Activated CD4-positive, alpha-beta T cell treated with anti-CD3 and anti-CD28 coated beads for 4 hours (primary cell): ENCODE measurements around the gene SPOCK3.
"Not testable (repeated sequence)": the region's sequence is repeated elsewhere in the genome, so short reads cannot be mapped to it uniquely, and the experiment has no call there.

Experiments used
- DNase-seq, 2 donors: peaks; one replicate each; pipeline ENCODE4 v3.0.0-alpha.2; 2020

The SPOCK3 gene

DNA sequence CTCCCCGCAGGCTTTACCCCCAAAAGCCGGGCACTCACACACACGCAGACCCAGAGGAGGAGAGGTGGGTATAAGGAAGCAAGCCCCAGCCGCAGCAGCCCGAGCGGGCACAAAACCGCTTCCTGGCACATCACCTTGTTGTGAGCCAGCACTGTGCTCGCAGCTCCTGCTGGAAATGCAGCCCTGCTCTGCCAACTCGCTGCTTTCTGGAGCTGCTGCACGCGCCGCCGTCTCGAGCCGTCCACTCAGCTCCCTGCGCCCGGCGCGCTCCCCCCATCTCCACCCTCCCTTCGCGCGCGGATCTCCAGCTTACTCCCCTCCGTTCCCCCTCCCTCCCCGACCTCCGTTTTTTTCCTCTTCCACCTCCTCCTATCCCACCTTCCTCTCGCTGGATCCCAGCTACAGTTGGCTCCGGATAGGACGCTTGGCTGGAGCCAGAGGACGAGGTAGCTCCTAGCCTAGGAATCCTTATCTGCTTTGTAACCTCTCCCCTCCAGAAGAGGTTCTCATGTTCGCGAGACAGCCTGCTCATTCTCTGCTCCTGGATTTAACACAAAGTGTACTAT lies at the start of gene SPOCK3:
Gene SPOCK3, minus strand, starts transcription at position 179 of the 566 bp plus-strand sequence.
- DNase-seq, result no peak

DNA sequence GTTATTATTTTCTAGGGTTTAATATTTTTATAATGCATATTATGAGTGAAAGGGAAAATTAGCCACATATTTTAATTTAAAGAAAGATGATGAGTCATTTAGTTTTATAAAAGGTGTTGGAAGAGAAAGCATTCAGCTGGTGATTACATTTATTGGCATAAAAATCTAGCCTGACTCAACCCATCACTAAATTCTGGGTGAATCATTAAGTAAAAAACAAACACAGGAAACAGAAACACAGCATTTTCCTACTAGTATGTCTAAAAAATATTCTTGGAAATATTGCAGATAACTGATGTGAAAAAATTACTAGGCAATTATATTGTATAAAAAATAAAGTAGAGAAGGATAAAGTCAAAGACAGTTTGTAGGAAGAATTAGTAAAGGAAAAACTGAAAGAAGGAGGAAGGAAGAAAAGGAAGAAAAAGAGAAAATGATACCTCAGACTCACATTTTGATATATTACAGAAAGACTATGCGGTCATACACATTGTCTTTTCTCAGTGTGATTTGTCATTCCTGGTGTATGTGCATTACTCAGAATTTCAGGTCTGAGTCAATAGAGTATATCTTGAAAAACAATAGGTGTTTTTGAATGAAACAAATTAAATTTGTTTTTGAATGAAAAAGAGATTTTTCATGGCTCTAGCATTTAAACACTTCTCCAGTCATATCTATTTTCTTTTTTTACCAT lies 48.0 kb upstream of the SPOCK3 start:
- DNase-seq, result no peak

DNA sequence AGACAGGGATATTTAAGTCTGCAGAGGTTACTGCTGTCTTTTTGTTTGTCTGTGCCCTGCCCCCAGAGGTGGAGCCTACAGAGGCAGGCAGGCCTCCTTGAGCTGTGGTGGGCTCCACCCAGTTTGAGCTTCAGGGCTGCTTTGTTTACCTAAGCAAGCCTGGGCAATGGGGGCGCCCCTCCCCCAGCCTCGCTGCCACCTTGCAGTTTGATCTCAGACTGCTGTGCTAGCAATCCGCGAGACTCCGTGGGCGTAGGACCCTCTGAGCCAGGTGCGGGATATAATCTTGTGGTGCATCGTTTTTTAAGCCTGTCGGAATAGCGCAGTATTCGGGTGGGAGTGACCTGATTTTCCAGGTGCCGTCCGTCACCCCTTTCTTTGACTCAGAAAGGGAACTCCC lies 47.3 kb upstream of the SPOCK3 start:
- not testable (repeated sequence) for DNase-seq

DNA sequence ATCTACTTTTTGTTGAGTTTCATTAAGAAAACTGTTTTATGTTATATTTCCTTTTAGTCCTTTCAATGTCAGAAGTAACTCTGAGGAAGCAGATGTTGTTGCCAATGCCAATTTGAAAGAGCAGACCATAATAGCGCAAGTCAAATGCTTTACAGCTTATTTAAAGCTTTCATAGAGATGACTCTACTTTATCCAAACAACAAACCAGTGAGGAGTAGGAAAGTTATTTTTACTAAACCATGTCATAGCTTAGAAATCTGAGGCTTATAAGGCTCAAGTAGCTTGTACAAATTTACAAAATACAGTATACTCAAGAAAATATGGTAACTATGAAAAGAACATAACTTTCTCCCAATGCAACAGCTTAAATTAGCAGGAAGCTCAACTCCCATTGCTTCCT lies 40.1 kb upstream of the SPOCK3 start:
- no peak for DNase-seq

DNA sequence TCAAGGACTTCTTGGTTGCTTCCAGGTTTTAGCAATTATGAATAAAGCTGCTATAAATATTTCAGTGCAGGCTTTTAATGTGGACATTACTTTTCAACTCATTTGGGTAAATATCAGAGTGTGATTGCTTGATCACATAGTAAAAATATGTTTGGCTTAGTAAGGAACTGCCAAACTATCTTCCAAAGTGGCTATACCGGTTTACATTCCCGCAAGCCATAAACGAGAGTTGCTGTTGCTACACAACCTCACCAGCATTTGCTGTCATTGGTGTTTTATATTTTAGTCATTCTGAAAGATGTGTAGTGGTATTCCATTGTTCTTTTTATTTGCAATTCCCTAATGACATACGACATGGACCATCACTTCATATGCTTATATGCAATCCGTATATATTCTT lies 30.9 kb upstream of the SPOCK3 start:
- no peak for DNase-seq

DNA sequence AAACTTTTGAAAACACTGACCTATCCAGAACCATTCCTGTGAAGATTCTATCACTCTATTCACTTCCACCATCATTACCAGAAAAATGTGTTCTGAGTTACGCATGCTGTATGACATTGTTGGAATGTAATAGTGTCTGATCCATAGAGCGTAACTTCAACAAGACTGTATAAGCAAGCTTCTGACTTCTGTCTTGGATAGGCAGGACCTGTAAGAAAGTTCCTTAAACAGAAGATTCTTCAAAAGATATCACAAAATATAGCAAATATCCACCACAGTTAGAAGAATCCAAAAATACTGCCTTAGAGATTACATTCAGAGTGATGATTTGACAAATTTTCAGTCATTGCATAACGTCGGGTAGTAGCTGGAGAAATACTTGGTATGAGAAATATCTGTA lies 14.0 kb upstream of the SPOCK3 start:
- no peak for DNase-seq

DNA sequence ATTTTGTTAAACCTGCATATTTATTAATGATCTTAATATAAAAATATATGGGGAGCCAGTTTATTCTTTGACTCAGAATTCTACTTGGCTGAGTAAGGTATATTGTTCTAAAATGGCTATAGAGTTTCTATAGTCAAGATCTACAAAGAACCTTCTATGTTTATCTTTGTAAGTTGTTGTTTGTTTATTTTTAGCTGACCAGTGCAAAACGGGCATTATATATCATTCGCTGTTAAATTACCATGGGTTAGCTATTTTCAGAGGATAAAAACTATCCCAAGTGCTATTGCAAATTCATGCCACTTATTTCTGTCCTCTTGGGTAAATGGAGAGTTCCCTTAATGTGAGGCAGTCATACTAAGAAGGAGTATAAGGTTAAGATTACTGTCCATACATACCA lies 5.3 kb upstream of the SPOCK3 start:
- no peak for DNase-seq

DNA sequence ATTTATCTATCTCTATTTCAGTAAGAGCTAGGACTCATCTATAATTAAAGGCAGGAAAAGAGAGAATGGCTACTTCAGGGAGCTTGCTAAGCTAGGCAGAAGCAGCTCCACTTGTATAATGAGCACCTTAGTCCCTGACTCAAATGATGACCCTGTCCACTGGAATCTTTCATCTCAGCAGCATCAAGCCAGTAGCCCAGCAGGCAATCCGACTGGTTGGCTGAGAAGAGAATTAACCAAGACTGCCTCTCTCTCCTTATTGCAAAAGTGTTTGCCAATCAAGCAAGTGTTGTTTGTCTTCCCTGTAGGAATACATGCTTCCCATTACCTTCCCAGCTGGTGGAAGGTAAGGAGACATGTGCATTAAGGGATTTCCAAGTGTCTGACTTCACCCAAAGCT lies 3.9 kb upstream of the SPOCK3 start:
- no peak for DNase-seq

DNA sequence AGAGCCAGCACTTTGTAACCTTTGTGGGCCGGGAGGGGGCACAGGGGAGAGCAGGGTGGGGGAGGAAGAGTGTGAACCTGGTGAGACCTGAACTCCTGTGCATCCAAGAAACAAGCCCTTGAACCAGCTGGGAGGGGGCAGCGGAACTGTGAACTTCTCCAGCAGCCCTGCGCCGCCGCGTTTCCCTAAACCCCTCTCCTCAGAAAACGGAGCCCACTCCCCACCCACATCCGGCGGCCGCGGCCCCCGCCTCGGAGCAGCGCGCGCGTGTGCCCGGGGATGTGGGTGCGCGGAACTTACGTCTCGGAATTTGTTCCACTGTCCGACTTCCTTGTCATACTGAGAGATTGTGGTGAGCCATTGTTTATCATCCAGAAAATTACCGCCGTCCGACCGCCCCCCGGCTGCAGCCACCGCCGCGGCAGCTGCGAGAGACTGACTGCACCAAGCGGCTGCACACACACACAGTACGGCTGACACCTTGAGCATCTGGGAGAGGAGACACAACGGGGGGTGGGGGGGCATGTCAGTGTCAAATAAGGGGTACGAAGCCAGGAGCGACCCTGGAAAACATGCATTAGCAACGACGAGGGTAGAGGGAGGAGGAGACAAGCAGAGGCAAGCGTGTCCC lies 494 bp downstream of the SPOCK3 start:
- no peak for DNase-seq

DNA sequence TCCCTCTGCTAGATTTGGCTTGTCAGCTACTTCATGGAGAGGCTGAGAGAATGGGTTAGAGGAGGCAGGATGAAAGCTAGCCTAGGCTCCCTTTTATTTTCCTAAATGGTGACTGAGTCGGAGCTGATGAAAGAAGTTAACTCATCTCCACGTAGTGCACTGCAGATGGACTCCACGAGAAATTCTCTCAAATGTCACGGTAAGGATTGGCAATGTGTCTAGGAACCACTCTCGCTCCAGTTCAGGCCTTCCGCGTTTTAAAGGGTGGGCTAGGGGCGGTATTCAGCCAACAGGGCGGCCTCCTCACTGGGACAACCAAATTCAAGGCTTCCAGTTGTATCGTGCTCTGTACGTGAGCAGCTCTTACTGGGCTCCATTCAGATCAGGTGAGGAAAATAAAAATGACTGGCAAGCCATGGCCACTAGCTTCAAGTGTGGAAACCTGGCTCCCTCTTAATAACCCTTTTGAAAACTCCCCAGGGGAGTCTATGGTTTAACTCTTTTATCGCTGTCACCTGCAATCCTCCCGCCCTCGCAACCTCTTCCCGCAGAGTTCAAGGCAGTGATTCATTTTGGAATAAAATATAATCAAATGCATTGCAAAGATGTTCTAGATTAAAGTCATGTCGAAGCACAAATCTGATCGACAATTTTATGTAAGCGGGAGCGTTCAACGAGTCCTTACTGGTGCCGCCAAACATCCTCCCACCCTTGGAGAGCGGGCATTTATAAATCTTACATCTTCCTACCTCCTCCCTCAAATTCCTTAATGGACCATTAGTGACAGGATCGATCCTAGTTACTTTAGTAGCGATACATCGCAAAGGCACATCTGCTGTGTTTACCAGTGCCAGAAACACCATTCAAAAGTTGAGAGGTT lies 1.2 kb downstream of the SPOCK3 start:
- DNase-seq, result no peak

DNA sequence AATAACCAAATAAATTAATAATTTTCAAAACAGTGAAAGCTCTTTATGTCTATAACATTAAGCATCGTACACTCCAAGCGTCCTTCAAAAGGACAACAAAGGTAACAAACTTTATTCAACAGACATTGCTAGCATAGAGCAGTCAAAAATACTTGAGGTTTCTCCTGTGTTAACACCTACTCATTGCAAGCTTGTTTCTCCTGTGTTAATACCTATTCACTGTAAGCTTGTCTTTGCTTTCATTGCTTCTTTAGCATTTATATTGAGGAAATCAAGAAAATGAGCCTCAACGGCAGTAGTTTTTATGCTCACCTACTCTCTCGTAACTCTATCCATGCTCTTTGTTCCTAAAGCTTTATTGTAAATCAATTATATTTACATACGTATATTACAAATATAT lies 3.5 kb downstream of the SPOCK3 start:
- DNase-seq, result no peak

DNA sequence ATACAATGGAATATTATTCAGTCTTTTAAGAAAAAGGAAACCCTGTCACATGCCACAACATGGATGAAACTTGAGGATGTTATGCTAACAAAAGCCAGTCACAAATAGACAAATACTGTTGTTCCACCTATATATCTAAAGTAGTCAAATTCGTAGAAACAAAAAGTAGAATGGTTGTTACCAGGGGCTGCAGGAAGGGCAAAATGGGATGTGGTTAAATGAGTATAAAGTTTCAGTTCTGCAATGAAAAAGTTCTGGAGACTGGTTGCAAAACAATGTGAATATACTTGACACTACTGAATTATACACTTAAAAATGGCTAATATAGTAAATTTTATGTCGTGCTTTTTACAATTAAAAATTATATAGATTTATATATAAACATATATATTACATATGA lies 12.2 kb downstream of the SPOCK3 start:
- DNase-seq, result no peak

DNA sequence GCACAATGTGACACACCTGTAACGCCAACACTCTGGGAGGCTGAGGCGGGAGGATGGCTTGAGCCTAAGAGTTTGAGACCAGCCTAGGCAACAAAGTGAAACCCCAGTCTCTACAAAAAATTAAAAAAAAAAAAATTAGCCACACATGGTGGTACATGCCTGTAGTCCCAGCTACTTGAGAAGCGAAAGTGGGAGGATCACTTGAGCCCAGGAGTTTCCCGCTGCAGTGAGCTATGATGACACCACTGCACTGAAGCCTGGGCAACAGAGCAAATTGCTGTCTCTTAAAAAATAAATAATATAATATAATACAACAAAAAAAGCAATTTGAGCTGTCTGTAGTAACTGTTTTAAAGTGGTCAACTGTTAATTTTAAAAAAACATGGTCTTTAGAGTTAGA lies 13.2 kb downstream of the SPOCK3 start:
- DNase-seq, result no peak

DNA sequence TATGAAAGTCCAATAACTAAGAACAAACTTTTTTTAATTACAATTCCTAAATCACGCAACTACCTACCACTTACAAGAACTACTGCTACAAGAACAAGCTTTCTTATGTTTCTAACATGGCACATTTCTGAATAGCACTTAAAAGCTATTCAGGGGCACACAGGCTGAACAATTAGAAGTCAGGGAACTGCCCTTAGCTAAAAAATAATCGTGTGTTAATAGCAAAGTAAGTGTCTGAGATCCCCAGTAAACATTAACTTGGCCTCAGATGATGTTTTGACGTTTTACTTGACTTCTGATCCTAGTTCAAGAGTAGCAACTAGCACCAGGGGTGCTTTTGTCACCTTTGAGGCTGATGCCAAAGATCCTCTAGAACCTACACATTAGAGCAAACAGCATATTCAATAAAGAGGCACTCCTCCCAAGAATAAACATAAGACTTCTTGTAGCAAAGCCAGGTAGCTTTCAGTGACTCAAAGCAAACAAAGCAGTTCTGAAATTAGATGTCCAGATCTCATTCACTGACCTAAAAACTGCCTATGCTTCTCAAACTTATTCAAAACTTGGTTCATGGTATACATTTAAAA lies 16.2 kb downstream of the SPOCK3 start:
- DNase-seq, result no peak

DNA sequence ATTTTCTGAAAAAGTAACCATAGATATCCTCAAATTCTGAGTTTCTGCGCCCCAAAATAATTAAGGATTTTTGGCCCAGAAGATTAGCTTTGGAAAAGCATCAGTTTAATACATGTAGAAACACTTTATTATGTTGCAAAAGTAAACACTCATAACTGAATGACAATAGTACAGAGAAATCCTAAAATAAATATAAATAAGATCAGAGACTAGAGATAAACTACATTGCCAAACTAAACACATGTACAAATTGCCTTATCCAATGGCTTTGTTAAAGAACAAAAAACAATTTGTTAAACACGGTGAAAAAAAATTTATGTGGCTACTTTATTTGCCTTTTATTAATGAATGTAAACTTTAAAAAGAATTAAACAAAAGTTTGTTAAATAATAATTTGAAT lies 17.5 kb downstream of the SPOCK3 start:
- DNase-seq, result no peak

DNA sequence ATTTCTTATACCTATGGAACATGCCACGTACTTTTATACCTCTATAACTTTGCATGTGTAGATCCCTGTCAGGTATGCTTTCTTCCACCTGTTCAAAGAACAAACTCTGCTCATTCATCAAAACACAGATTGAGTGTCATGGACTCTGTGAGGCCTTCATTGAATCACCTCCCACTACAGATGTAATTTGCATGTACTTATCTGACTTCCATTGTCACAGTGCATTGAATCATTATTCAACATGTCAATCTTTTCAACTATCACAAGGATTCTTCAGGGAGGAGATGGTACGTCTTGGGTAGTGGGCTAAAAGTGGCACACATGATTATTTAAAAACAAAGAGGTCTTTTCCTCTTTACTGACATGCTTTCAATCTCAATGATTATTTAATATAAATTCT lies 24.1 kb downstream of the SPOCK3 start:
- DNase-seq, result no peak

DNA sequence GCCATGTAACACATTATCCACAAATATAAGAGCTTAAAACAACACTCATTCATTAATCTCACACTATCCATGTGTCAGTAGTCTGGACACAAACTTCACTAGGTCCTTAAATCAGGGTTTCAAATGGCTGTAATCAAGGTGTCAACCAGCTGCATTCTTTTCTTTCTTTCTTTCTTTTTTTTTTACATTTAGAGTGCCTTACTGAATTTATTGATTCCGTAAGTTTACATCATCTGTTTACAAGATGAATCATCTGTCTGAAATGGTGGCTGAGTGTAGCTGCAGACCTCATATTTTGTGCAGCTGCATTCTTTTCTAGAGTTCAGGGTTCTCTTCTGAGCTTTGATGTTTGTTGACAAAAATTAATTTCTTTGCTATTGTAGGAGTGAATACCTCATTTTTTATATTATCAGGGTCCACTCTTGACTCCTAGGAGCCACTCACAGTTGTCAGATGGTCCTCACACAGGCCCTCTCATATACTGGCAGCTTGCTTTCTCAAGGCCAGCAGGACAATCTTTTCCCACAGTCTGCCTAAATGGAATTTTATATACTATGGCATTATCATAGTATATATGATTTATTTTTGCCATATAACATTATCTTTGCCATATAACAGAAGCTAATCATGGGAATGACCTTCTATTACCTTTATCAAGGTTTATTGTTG lies 37.8 kb downstream of the SPOCK3 start:
- DNase-seq, result no peak

DNA sequence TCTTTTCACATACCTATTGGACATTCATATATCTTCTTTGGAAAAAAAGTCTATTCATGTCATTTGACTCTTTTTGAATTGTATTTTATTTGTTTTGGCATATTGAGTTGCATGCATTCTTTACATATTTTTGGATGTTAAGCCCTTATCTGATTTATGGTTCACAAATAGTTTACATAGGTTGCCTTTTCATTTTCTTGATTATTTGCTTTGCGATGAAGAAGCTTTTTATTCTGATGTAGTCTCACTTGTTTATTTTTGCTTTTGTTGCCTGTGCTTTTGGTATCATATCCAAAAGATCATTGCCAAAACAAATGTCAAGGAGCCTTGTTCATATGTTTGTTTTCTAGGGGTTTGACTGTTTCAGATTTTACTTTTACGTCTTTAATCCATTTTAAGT lies 43.9 kb downstream of the SPOCK3 start:
- no peak for DNase-seq

DNA sequence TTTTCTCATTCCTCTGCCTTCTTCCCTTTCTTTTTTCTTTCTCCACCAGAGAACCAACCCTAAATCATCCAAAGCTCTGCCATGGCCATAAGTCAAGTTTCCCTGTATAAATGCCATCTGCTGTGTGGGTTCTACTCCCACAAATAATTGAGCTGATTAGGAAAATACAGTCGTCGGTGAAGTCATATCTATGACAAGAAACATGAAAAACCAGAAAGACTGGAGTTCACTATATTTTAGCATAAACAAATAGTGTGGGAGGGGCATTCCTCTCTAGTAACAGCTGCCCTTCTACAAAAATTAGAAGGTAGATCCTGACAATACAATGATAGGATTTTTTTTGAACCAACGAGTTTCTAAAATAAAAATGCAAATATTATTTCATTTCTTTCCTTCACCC lies 48.8 kb downstream of the SPOCK3 start:
- no peak for DNase-seq

DNA sequence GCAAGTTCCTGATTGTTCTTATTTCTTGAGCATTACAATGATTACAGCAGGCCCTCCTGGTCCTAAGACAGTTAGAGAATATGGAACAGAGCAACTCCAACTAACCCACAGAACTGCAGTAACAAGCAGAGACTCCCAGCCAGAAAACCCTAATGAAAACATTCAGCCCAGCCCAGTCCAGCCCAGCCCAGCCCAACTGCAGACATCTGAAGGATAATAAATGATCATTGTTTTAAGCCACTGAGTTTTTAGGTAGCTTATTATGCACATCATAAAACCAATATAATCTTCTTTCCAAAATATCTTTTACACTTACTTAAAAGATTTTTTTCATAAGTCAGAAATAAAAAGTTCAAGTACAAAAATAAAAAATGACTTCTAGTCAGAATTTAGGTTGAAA lies 51.3 kb downstream of the SPOCK3 start:
- DNase-seq, result no peak

DNA sequence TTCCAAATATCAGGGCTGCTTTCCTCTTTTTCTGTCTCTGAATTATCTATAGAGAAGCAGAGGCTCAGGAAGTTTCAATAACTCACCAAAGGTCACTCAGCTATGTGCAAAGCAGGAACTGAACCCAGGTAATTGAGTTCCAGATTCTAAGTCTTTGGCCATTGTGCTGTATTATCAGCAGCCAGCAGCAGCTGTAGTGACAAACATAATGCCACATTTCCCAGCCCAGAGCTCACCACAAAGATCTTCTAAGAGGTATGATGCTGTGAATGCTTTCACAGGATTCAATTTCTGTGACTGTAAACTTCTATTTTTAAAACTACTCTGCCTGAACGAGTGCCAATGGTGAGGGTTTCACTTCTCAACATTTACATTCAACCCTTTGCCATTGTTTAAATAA lies 56.4 kb downstream of the SPOCK3 start:
- no peak for DNase-seq

DNA sequence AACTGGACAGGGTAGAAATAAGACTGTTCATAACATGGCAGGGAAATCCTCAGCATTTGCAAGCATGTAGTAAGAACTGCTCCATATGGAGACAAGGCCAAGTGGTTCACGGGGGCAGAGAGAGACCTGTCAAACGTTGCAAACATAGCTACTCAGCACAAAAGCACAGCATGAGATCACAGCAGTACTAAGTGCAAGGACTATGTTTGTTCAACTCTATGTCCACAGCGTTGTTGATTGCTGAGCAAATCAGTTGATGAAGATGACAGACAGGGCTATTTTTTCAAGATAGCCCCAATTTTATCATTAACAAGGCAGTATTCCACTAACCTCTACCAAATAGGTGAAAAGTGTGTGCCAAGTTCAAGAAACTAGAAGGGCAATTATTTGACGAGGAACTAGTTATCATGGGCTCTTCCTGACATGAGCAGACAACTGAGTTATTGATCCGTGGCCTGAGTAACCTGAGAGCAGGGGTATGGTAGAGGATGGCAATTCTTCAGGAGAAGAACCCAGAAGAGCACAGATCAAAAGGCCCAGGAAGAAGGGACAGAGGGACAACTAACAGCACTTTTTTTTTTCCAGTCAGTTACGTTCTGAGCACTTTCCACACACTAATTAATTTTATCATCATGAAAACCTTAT lies 57.4 kb downstream of the SPOCK3 start:
- DNase-seq, result no peak
